ENCODE results near the gene ZNF837. TPM values are rescaled to one million over a fixed set of nuclear protein-coding genes. Genes with fewer than 3 reads are reported as not detected.

ZNF837 gene
- total and polyA plus RNA-seq, 2 of the 13 experiments (the other 11 are each of a cell fraction or from before 2014, with no cell fraction given) = 0.29 to 1.3 TPM

- TF ChIP-seq HMGXB4 (CRISPR knock-in tag; IDR thresholded peaks at IDR 0.05; ENCODE audit: borderline replicate concordance in 1 of 2, low read depth in 1 of 2) (peak; percentile 59 to 84; a peak in 3 of 4 replicates), ARID3A (IDR thresholded peaks at IDR 0.05; ENCODE audit: low read depth, low read length) (no peak), FOXM1 (CRISPR knock-in tag; IDR thresholded peaks at IDR 0.05) (no peak), CEBPZ (IDR thresholded peaks at IDR 0.05; ENCODE audit: low read length) (no peak), SNRNP70 (IDR thresholded peaks at IDR 0.05; ENCODE audit: low read depth, low read length) (no peak), HMG20B (CRISPR knock-in tag; conservative IDR thresholded peaks at IDR 0.05) (no peak), ZNF781 (CRISPR knock-in tag; IDR thresholded peaks at IDR 0.05; ENCODE audit: borderline replicate concordance, not compliant biosample characterization) (peak; percentile 66), ZNF34 (CRISPR knock-in tag; IDR thresholded peaks at IDR 0.05; ENCODE audit: borderline replicate concordance) (no peak), E2F2 (CRISPR knock-in tag; IDR thresholded peaks at IDR 0.05; ENCODE audit: borderline replicate concordance) (no peak; the same call in none of the 2 replicates), IRF2 (CRISPR knock-in tag; IDR thresholded peaks at IDR 0.05) (peak; percentile 25), HNRNPLL (IDR thresholded peaks at IDR 0.05; ENCODE audit: low read depth, low read length, poor library complexity, severe bottlenecking) (peak; percentile 90), ZNF30 (CRISPR knock-in tag; IDR thresholded peaks at IDR 0.05) (no peak), RAD51 (IDR thresholded peaks at IDR 0.05; ENCODE audit: borderline replicate concordance) (no peak), ZNF746 (CRISPR knock-in tag; IDR thresholded peaks at IDR 0.05) (no peak), ZBTB20 (CRISPR knock-in tag; IDR thresholded peaks at IDR 0.05; ENCODE audit: borderline replicate concordance, low read depth) (no peak; the same call in 1 of the 2 replicates), CCAR2 (optimal IDR thresholded peaks at IDR 0.05; ENCODE audit: low read depth, low read length) (no peak), SRSF1 (optimal IDR thresholded peaks at IDR 0.05; ENCODE audit: low read depth, low read length) (no peak), ZNF44 (CRISPR knock-in tag; IDR thresholded peaks at IDR 0.05) (no peak)
Observed at GRCh38 chr19:58362272-58362994, 18.4 kb downstream of the ZNF837 start, which contains the start of gene ZNF497 (continued).
